ENCODE results near the gene HNRNPM. TPM values are rescaled to one million over a fixed set of nuclear protein-coding genes. Genes with fewer than 3 reads are reported as not detected.

The HNRNPM gene
- total and polyA plus RNA-seq, 9 donors: 88.2 to 285 (median 180) TPM

- Histone ChIP-seq H3K36me3 (no peaks in the 10 kb centered on the region), H3K9me3 (no peaks in the 10 kb centered on the region), H3K27me3 (no peaks in the 10 kb centered on the region), H3K27ac (no peak overlapping the region), H3K4me1 (ENCODE audit: insufficient read depth) (peaks cover 18% of the 10 kb centered on the region), H3K4me3 (no peak overlapping the region)
- WGBS, 3 donors: 70 to 74% (median 71%) methylated on average over 7 of the region's 7 CpGs
- no peak for DNase-seq
- TF ChIP-seq CTCF (IDR thresholded peaks at IDR 0.05) (no peak), POLR2A (IDR thresholded peaks at IDR 0.05) (no peak), EP300 (IDR thresholded peaks at IDR 0.05) (no peak)
- intact Hi-C loops (cut with DNase I): no loop called here
Measured at GRCh38 chr19:8460516-8461298, 15.9 kb downstream of the HNRNPM start.

- no peaks in the 10 kb centered on the region for H3K9me3 ChIP-seq
- H3K4me1 ChIP-seq (ENCODE audit: insufficient read depth): peaks cover 18% of the 10 kb centered on the region
- no peak for DNase-seq
- no peaks in the 10 kb centered on the region for H3K27me3 ChIP-seq
- intact Hi-C loops (cut with DNase I): no loop called here
- TF ChIP-seq CTCF (IDR thresholded peaks at IDR 0.05) (no peak), EP300 (IDR thresholded peaks at IDR 0.05) (no peak), POLR2A (IDR thresholded peaks at IDR 0.05) (no peak)
- H3K27ac ChIP-seq: no peak overlapping the region
- no peaks in the 10 kb centered on the region for H3K36me3 ChIP-seq
- 85 to 89% (median 89%) methylated on average over 4 of the region's 4 CpGs for WGBS, 3 donors
- no peak overlapping the region for H3K4me3 ChIP-seq
Measured at GRCh38 chr19:8461376-8461775, 16.6 kb downstream of the HNRNPM start.

GRCh38 chr19:8461891-8462290 is 17.1 kb downstream of the HNRNPM start:
- H3K27me3 ChIP-seq: no peaks in the 10 kb centered on the region
- no peak overlapping the region for H3K27ac ChIP-seq
- no peak overlapping the region for H3K4me3 ChIP-seq
- no peak for DNase-seq
- H3K4me1 ChIP-seq (ENCODE audit: insufficient read depth): peaks cover 15% of the 10 kb centered on the region
- intact Hi-C loops (cut with DNase I): no loop called here
- 87 to 90% (median 90%) methylated on average over 14 of the region's 14 CpGs for WGBS, 3 donors
- no peaks in the 10 kb centered on the region for H3K9me3 ChIP-seq
- H3K36me3 ChIP-seq: no peaks in the 10 kb centered on the region
- TF ChIP-seq EP300 (IDR thresholded peaks at IDR 0.05): no peak
- no peak for TF ChIP-seq POLR2A (IDR thresholded peaks at IDR 0.05)
- TF ChIP-seq CTCF (IDR thresholded peaks at IDR 0.05): no peak

GRCh38 chr19:8462571-8462970 is 17.8 kb downstream of the HNRNPM start:
- H3K27me3 ChIP-seq: no peaks in the 10 kb centered on the region
- no peaks in the 10 kb centered on the region for H3K36me3 ChIP-seq
- H3K4me3 ChIP-seq: no peak overlapping the region
- WGBS, 3 donors: 57 to 74% (median 67%) methylated on average over 5 of the region's 5 CpGs
- DNase-seq: no peak
- TF ChIP-seq POLR2A (IDR thresholded peaks at IDR 0.05): no peak
- TF ChIP-seq EP300 (IDR thresholded peaks at IDR 0.05): no peak
- no peak for TF ChIP-seq CTCF (IDR thresholded peaks at IDR 0.05)
- intact Hi-C loops (cut with DNase I): no loop called here
- H3K9me3 ChIP-seq: no peaks in the 10 kb centered on the region
- H3K4me1 ChIP-seq (ENCODE audit: insufficient read depth): peaks cover 15% of the 10 kb centered on the region
- H3K27ac ChIP-seq: no peak overlapping the region

Measured in ovary (tissue), 9 donors.